A673 (cell line): ENCODE data around the gene OBSCN. TPM values are rescaled to one million over a fixed set of nuclear protein-coding genes. Genes with fewer than 3 reads are reported as not detected.

ENCODE experiments used
- BruUV-seq: library from RNA; stranded (reverse); fragments of 400-500 nt; replicated peaks from 2 replicates; lab custom pipeline; 2021; lab: Mats Ljungman, UMichigan
- CTCF ChIA-PET: fragments of 300-600 bp; sonication (Branson Sonifier 250); formaldehyde crosslinking; loops from one replicate; lab custom pipeline; 2022; ENCODE audit warnings: antibody characterized with exemption; lab: Charles Lee
- POLR2A ChIA-PET: fragments of 300-600 bp; sonication (Branson Sonifier 250); formaldehyde crosslinking; loops from one replicate; lab custom pipeline; 2022; ENCODE audit warnings: antibody characterized with exemption; ENCODE audit not compliant: low non-redundant PET; lab: Charles Lee
- DNase-seq: peaks from one replicate; pipeline ENCODE4 v3.0.0-alpha.2; 2015; ENCODE audit warnings: low spot score
- H3K27ac ChIP-seq: fragments of 200-600 bp; sonication (generic); 2 replicates; pipeline ENCODE4 v1.5.1; 2016; ENCODE audit warnings: mixed run types, low read depth, mild to moderate bottlenecking, mixed read lengths, antibody characterized with exemption, low read length; ENCODE audit not compliant: poor library complexity, severe bottlenecking
- H3K27me3 ChIP-seq: fragments of 200-600 bp; sonication (generic); replicated peaks from 2 replicates; pipeline ENCODE4 v1.6.1; 2017; ENCODE audit warnings: mixed run types, low read depth, mild to moderate bottlenecking, mixed read lengths, antibody characterized with exemption, low read length; ENCODE audit not compliant: insufficient read depth, poor library complexity
- H3K36me3 ChIP-seq: fragments of 200-600 bp; sonication (generic); 2 replicates; pipeline ENCODE4 v1.6.1; 2016; ENCODE audit warnings: mixed run types, mild to moderate bottlenecking, mixed read lengths, antibody characterized with exemption, low read length; ENCODE audit not compliant: insufficient read depth, poor library complexity, severe bottlenecking
- H3K4me1 ChIP-seq: fragments of 200-600 bp; sonication (generic); 2 replicates; pipeline ENCODE4 v1.6.1; 2017; ENCODE audit warnings: mixed run types, mild to moderate bottlenecking, mixed read lengths, antibody characterized with exemption, low read length; ENCODE audit not compliant: insufficient read depth, poor library complexity, severe bottlenecking
- H3K4me3 ChIP-seq: fragments of 200-600 bp; sonication (generic); 2 replicates; pipeline ENCODE4 v1.5.1; 2016; ENCODE audit warnings: low read depth, mixed run types, mild to moderate bottlenecking, mixed read lengths, low read length; ENCODE audit not compliant: poor library complexity, severe bottlenecking
- H3K9me3 ChIP-seq: fragments of 200-600 bp; sonication (generic); 2 replicates; pipeline ENCODE4 v1.6.1; 2016; ENCODE audit warnings: mixed run types, low read depth, mild to moderate bottlenecking, mixed read lengths, antibody characterized with exemption, low read length; ENCODE audit not compliant: poor library complexity, severe bottlenecking
- EZH2 ChIP-seq: fragments of 200-600 bp; sonication (generic); IDR thresholded peaks from 2 replicates; pipeline ENCODE4 v1.6.1; 2017; ENCODE audit warnings: borderline replicate concordance, low read depth, mild to moderate bottlenecking, mixed read lengths, antibody characterized with exemption, low read length; ENCODE audit not compliant: poor library complexity, severe bottlenecking
- intact Hi-C: fragments of 100-400 bp; cut with micrococcal nuclease; formaldehyde crosslinking; loops from one replicate; pipeline ENCODE4 v1.10.0; 2022; ENCODE audit not compliant: unreplicated experiment
- total RNA-seq: library from RNA; stranded (reverse); gene quantifications from 2 replicates; pipeline ENCODE4 v1.2.3, GENCODE V29; 2021
- TF ChIP-seq, protein P1 (sequence below): fragments of 300-800, 200-600 bp; sonication (generic); conservative IDR thresholded peaks from 2 replicates; pipeline ENCODE4 v1.5.1; 2017; ENCODE audit warnings: low read depth, mild to moderate bottlenecking, antibody characterized with exemption, low read length, moderate library complexity, mixed read lengths

Gene OBSCN
- total RNA-seq, 1 experiment from 2014 or later, result 37.7 TPM

- no peaks in the 10 kb centered on the region for H3K27me3 ChIP-seq
- POLR2A ChIA-PET, result no interaction called here
- DNase-seq, result no peak
- CTCF ChIA-PET, result interaction anchor here (1.0 kb wide), 1 partner anchor 11 kb away, joined by 3 read pairs; no protein-coding TSS in a partner anchor
- no peaks in the 10 kb centered on the region for H3K9me3 ChIP-seq
- H3K36me3 ChIP-seq, result peaks cover 27% of the 10 kb centered on the region
- H3K4me3 ChIP-seq, result peak overlapping the region; percentile 100
- H3K27ac ChIP-seq, result no peak overlapping the region
- TF ChIP-seq, protein P1, sequence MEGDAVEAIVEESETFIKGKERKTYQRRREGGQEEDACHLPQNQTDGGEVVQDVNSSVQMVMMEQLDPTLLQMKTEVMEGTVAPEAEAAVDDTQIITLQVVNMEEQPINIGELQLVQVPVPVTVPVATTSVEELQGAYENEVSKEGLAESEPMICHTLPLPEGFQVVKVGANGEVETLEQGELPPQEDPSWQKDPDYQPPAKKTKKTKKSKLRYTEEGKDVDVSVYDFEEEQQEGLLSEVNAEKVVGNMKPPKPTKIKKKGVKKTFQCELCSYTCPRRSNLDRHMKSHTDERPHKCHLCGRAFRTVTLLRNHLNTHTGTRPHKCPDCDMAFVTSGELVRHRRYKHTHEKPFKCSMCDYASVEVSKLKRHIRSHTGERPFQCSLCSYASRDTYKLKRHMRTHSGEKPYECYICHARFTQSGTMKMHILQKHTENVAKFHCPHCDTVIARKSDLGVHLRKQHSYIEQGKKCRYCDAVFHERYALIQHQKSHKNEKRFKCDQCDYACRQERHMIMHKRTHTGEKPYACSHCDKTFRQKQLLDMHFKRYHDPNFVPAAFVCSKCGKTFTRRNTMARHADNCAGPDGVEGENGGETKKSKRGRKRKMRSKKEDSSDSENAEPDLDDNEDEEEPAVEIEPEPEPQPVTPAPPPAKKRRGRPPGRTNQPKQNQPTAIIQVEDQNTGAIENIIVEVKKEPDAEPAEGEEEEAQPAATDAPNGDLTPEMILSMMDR, result no peak
- TF ChIP-seq EZH2, result no peak
- BruUV-seq, result no TSS peak
- intact Hi-C loops, result no loop called here
- H3K4me1 ChIP-seq, result peaks cover 9% of the 10 kb centered on the region
These were observed 196.4 kb downstream of the OBSCN start for GRCh38 chr1:228404107-228404720.

DNA sequence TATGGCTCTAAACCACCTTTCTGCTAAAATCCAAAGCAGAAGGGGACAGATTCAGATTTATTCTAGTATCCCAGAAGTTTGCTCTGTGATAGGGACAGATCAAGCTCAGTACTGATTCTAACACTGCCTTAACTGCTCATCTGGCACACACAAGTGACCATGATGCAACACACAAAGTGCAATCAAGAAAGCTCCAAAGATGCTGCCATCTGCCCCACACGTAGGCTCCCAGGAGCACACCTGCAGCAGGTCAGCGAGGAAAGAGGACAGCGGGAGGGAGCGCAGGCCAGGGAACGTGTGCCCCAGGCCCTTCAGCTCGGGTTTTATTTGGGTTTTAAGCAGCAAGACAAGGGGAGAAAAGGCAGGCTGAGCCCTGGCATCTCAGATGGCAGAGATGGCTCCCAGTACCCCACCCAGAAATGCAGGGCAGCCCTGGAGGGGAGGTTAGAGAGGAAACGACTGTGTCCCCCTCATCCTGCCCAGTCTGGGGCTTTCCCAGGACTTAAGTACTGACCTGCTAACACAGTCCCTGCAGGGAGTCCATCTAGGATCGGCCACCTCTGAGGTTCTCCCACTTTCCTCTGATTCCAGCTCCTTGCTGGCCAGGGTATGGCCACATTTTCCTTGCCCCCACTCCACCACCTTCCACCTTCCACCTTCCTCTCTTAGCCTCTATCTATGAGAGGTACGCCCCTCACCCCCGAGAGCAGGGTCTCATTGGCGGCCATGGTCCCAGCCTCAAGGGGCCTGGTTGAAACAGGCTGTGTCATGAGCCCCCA is 197.5 kb downstream of the OBSCN start:
- BruUV-seq, result no TSS peak
- ChIA-PET CTCF (interaction anchor here (0.7 to 1.0 kb wide), 2 partner anchors 12 to 63 kb away, joined by 3 read pairs; no protein-coding TSS in a partner anchor), POLR2A (interaction anchor here (0.7 kb wide), 1 partner anchor 52 kb away, joined by 5 read pairs; no protein-coding TSS in a partner anchor)
- H3K4me3 ChIP-seq, result peak overlapping the region; percentile 100
- no peaks in the 10 kb centered on the region for H3K9me3 ChIP-seq
- intact Hi-C loops, result no loop called here
- DNase-seq, result no peak
- no peaks in the 10 kb centered on the region for H3K27me3 ChIP-seq
- TF ChIP-seq, protein P1, result no peak
- no peak for TF ChIP-seq EZH2
- peaks cover 24% of the 10 kb centered on the region for H3K36me3 ChIP-seq
- H3K27ac ChIP-seq, result peak overlapping the region; percentile 93
- H3K4me1 ChIP-seq, result peaks cover 9% of the 10 kb centered on the region

GRCh38 chr1:228405979-228406228 is 198.1 kb downstream of the OBSCN start:
- BruUV-seq, result no TSS peak
- Histone ChIP-seq H3K4me1 (peaks cover 9% of the 10 kb centered on the region), H3K36me3 (peaks cover 19% of the 10 kb centered on the region), H3K9me3 (no peaks in the 10 kb centered on the region), H3K4me3 (peak overlapping the region; percentile 100), H3K27me3 (no peaks in the 10 kb centered on the region), H3K27ac (peak overlapping the region; percentile 93)
- CTCF ChIA-PET, result interaction anchor here (0.7 kb wide), 1 partner anchor 63 kb away, joined by 3 read pairs; no protein-coding TSS in a partner anchor
- intact Hi-C loops, result no loop called here
- no peak for TF ChIP-seq EZH2
- TF ChIP-seq, protein P1, result no peak
- DNase-seq, result no peak
- POLR2A ChIA-PET, result no interaction called here
